Vagina (tissue), 2 donors: ENCODE results near the gene USH2A.

Experiments used
- POLR2A ChIP-seq, 2 donors: fragments of 450-650 bp; IDR thresholded peaks; one replicate each; pipeline ENCODE4 v1.6.1; 2017; ENCODE audit warnings: antibody characterized with exemption in 2 of 2, mild to moderate bottlenecking in 2 of 2, moderate library complexity in 2 of 2
- POLR2AphosphoS5 ChIP-seq, 2 donors: sonication (generic); formaldehyde crosslinking; IDR thresholded peaks; one replicate each; pipeline ENCODE4 v1.9.0; 2017; ENCODE audit warnings: antibody characterized with exemption in 2 of 2, mild to moderate bottlenecking in 2 of 2, low read depth in 1 of 2; ENCODE audit not compliant: insufficient read depth in 1 of 2

- no peak for TF ChIP-seq POLR2AphosphoS5 (IDR thresholded peaks at IDR 0.05; ENCODE audit: insufficient read depth in 1 of 2, low read depth in 1 of 2)
- TF ChIP-seq POLR2A (IDR thresholded peaks at IDR 0.05), result no peak
Measured at GRCh38 chr1:216049741-216050430, 373.4 kb downstream of the USH2A start.
